MM.1S (cell line): Measurements from ENCODE around the gene HIVEP1.

Experiments
- DNase-seq: peaks from one replicate; pipeline ENCODE4 v3.0.0-alpha.2; 2015
- H2AFZ ChIP-seq: fragments of 300-600 bp; sonication (generic); 2 replicates; pipeline ENCODE4 v1.6.0; 2016; ENCODE audit warnings: antibody characterized with exemption, low read length
- H3F3A ChIP-seq: fragments of 300-600 bp; sonication (generic); 2 replicates; pipeline ENCODE4 v1.6.1; 2016; ENCODE audit warnings: mild to moderate bottlenecking, antibody characterized with exemption, low read length, moderate library complexity, mixed read lengths; ENCODE audit not compliant: insufficient read depth
- H3K27ac ChIP-seq: fragments of 300-600 bp; sonication (generic); 2 replicates; pipeline ENCODE4 v1.5.1; 2016; ENCODE audit warnings: mild to moderate bottlenecking, low read length
- H3K27me3 ChIP-seq: fragments of 300-600 bp; sonication (generic); replicated peaks from 2 replicates; pipeline ENCODE4 v1.6.0; 2016; ENCODE audit warnings: low read length; ENCODE audit not compliant: insufficient read depth
- H3K36me3 ChIP-seq: fragments of 300-600 bp; sonication (generic); replicated peaks from 2 replicates; pipeline ENCODE4 v1.6.1; 2016; ENCODE audit warnings: mild to moderate bottlenecking, low read length, mixed read lengths; ENCODE audit not compliant: insufficient read depth
- H3K4me1 ChIP-seq: fragments of 300-600 bp; sonication (generic); 2 replicates; pipeline ENCODE4 v1.6.1; 2016; ENCODE audit warnings: low read length, mixed read lengths
- H3K4me2 ChIP-seq: fragments of 300-600 bp; sonication (generic); 2 replicates; pipeline ENCODE4 v1.6.0; 2016; ENCODE audit warnings: low read depth, low read length
- H3K4me3 ChIP-seq: fragments of 300-600 bp; sonication (generic); 2 replicates; pipeline ENCODE4 v1.5.1; 2016; ENCODE audit warnings: low read length, mixed read lengths
- H3K79me2 ChIP-seq: fragments of 300-600 bp; sonication (generic); 2 replicates; pipeline ENCODE4 v1.6.1; 2016; ENCODE audit warnings: mixed run types, low read length, mixed read lengths
- H3K9ac ChIP-seq: fragments of 300-600 bp; sonication (generic); 2 replicates; pipeline ENCODE4 v1.6.1; 2016; ENCODE audit warnings: low read length, mixed read lengths
- H3K9me2 ChIP-seq: fragments of 300-600 bp; sonication (generic); replicated peaks from 2 replicates; pipeline ENCODE4 v1.6.1; 2016; ENCODE audit warnings: mild to moderate bottlenecking, low read length, mixed read lengths; ENCODE audit not compliant: insufficient read depth
- H3K9me3 ChIP-seq: fragments of 300-600 bp; sonication (generic); replicated peaks from 2 replicates; pipeline ENCODE4 v1.6.1; 2016; ENCODE audit warnings: mild to moderate bottlenecking, low read length, mixed read lengths; ENCODE audit not compliant: insufficient read depth
- H4K20me1 ChIP-seq: fragments of 300-600 bp; sonication (generic); 2 replicates; pipeline ENCODE4 v1.6.1; 2016; ENCODE audit warnings: mild to moderate bottlenecking, low read length, moderate library complexity, mixed read lengths; ENCODE audit not compliant: insufficient read depth
- EZH2 ChIP-seq: fragments of 300-600 bp; sonication (generic); optimal IDR thresholded peaks from 2 replicates; pipeline ENCODE3; 2017; ENCODE audit warnings: low read depth, mild to moderate bottlenecking, antibody characterized with exemption, low read length, mixed read lengths
- EZH2phosphoT487 ChIP-seq: fragments of 300-600 bp; sonication (generic); IDR thresholded peaks from 2 replicates; pipeline ENCODE4 v1.6.1; 2018; ENCODE audit warnings: antibody characterized with exemption, low read length
- TF ChIP-seq, protein P1 (sequence below): fragments of 300-600 bp; sonication (generic); IDR thresholded peaks from 2 replicates; pipeline ENCODE4 v1.5.1; 2016; ENCODE audit warnings: antibody characterized with exemption, low read length, mixed read lengths

Gene HIVEP1

DNA sequence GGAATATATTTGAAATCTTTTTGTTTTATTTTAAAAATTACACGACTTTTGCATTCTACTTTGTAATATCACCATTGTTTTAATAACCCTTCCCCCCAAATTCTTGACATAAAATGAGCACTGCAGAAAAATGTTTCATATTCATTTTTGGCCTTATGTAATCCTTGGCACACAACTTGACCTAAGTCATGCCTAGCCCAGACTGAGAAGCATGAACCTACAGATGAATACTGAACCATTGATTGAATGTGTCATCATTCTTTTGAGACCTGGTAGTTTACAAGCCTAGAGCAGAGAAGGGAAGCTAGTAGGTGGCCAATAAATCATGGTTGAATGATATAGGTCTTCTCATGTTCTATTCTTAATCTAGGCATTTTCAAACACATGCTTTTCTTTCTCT is 188.6 kb downstream of the HIVEP1 start:
- H3K79me2 ChIP-seq: no peaks in the 10 kb centered on the region

DNA sequence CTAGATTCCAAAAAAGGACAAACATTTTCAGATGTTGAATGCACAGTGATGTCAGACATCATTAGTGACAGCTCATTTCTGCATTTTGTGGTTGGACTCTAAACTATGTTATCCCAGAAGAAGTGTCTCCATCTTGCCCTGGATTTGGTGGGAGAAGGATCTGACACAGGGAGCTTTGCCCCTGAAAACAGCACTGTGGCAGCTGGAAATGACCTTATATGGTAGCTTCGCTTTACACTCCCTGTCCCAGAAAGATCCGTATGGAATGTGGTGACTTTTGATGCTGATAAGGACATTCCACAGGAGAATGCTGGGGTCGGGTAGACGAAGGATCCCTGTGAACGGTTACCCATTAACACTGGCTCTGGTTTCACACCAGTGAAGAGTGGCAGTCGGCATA is 190.9 kb downstream of the HIVEP1 start:
- Histone ChIP-seq H4K20me1 (no peaks in the 10 kb centered on the region), H3K36me3 (no peaks in the 10 kb centered on the region), H3K9ac (no peak overlapping the region), H3K4me1 (no peaks in the 10 kb centered on the region), H3F3A (no peaks in the 10 kb centered on the region), H2AFZ (no peak overlapping the region), H3K4me2 (no peak overlapping the region), H3K4me3 (no peak overlapping the region), H3K9me2 (no peaks in the 10 kb centered on the region), H3K27me3 (no peaks in the 10 kb centered on the region), H3K79me2 (no peaks in the 10 kb centered on the region), H3K27ac (no peak overlapping the region), H3K9me3 (no peaks in the 10 kb centered on the region)
- no peak for DNase-seq
- TF ChIP-seq EZH2phosphoT487 (no peak), EZH2 (no peak)
- TF ChIP-seq, protein P1, sequence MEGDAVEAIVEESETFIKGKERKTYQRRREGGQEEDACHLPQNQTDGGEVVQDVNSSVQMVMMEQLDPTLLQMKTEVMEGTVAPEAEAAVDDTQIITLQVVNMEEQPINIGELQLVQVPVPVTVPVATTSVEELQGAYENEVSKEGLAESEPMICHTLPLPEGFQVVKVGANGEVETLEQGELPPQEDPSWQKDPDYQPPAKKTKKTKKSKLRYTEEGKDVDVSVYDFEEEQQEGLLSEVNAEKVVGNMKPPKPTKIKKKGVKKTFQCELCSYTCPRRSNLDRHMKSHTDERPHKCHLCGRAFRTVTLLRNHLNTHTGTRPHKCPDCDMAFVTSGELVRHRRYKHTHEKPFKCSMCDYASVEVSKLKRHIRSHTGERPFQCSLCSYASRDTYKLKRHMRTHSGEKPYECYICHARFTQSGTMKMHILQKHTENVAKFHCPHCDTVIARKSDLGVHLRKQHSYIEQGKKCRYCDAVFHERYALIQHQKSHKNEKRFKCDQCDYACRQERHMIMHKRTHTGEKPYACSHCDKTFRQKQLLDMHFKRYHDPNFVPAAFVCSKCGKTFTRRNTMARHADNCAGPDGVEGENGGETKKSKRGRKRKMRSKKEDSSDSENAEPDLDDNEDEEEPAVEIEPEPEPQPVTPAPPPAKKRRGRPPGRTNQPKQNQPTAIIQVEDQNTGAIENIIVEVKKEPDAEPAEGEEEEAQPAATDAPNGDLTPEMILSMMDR: no peak

More for the DNA sequence above, 188.6 kb downstream of the HIVEP1 start:
- no peak overlapping the region for H3K4me3 ChIP-seq
- no peaks in the 10 kb centered on the region for H3F3A ChIP-seq
- H3K4me1 ChIP-seq: no peaks in the 10 kb centered on the region
- H3K27me3 ChIP-seq: no peaks in the 10 kb centered on the region
- H2AFZ ChIP-seq: no peak overlapping the region
- H3K27ac ChIP-seq: no peak overlapping the region
- H3K4me2 ChIP-seq: no peak overlapping the region
- H4K20me1 ChIP-seq: no peaks in the 10 kb centered on the region
- no peaks in the 10 kb centered on the region for H3K36me3 ChIP-seq
- no peak for TF ChIP-seq EZH2
- DNase-seq: no peak
- no peak overlapping the region for H3K9ac ChIP-seq
- no peaks in the 10 kb centered on the region for H3K9me2 ChIP-seq
- H3K9me3 ChIP-seq: no peaks in the 10 kb centered on the region

DNA sequence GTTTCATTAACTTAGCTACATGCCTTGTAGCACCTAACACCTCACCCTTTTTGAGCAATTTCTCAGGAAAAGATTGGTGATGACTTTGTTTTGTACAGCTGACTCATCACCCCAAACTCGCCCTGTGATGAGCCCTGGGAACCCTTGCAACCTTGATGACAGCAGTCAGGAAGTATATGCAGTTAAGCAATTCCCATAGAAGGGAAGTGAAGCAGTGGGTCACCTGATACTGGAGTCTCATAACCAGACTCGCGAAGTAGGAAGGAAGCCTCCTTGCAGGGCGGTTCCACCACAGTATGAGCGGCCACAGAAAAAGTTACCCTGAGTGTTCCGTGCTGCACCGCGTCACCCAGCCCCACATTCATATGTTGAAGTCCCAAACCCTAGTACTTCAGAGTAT is 196.1 kb downstream of the HIVEP1 start:
- no peak overlapping the region for H2AFZ ChIP-seq
- no peaks in the 10 kb centered on the region for H3F3A ChIP-seq
- TF ChIP-seq, protein P1: no peak
- TF ChIP-seq EZH2 (no peak), EZH2phosphoT487 (no peak)
- H3K79me2 ChIP-seq: no peaks in the 10 kb centered on the region
- H3K9me2 ChIP-seq: no peaks in the 10 kb centered on the region
- H3K9ac ChIP-seq: no peak overlapping the region
- H4K20me1 ChIP-seq: no peaks in the 10 kb centered on the region
- H3K9me3 ChIP-seq: no peaks in the 10 kb centered on the region
- no peaks in the 10 kb centered on the region for H3K36me3 ChIP-seq
- no peak overlapping the region for H3K4me2 ChIP-seq
- no peaks in the 10 kb centered on the region for H3K4me1 ChIP-seq
- H3K4me3 ChIP-seq: no peak overlapping the region
- no peak overlapping the region for H3K27ac ChIP-seq
- DNase-seq: no peak
- H3K27me3 ChIP-seq: no peaks in the 10 kb centered on the region

DNA sequence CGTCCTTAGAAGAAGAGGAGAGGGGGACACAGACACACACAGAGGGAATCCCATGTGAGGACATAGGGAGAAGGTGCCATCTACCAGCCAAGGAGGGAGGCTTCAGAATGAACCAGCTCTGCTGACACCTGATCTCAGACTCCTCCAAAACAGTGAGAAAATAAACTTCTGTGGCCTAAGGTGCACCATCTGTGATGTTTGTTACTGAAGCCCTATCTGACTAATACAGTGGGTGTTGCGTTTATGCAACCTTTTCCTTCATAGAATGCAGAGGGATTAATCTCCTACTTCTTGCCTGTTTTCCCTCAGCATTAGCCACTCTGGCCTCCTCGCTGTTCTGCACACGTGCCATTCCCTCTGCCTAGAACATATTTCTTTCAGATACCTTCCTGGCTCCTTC is 196.6 kb downstream of the HIVEP1 start:
- H3K9ac ChIP-seq: no peak overlapping the region
- H2AFZ ChIP-seq: no peak overlapping the region
- H3K4me3 ChIP-seq: no peak overlapping the region
- H3K4me1 ChIP-seq: no peaks in the 10 kb centered on the region
- H3K27me3 ChIP-seq: no peaks in the 10 kb centered on the region
- no peaks in the 10 kb centered on the region for H4K20me1 ChIP-seq
- no peak overlapping the region for H3K4me2 ChIP-seq
- TF ChIP-seq EZH2phosphoT487: no peak
- no peak for TF ChIP-seq EZH2
- TF ChIP-seq, protein P1: no peak
- H3K9me3 ChIP-seq: no peaks in the 10 kb centered on the region
- no peak overlapping the region for H3K27ac ChIP-seq
- no peaks in the 10 kb centered on the region for H3K79me2 ChIP-seq
- no peaks in the 10 kb centered on the region for H3F3A ChIP-seq
- H3K9me2 ChIP-seq: no peaks in the 10 kb centered on the region
- DNase-seq: no peak
- no peaks in the 10 kb centered on the region for H3K36me3 ChIP-seq
